ENCODE measurements around the gene GGCX.
"Not testable (repeated sequence)": the region's sequence is repeated elsewhere in the genome, so short reads cannot be mapped to it uniquely, and the experiment has no call there.

GGCX gene

DNA sequence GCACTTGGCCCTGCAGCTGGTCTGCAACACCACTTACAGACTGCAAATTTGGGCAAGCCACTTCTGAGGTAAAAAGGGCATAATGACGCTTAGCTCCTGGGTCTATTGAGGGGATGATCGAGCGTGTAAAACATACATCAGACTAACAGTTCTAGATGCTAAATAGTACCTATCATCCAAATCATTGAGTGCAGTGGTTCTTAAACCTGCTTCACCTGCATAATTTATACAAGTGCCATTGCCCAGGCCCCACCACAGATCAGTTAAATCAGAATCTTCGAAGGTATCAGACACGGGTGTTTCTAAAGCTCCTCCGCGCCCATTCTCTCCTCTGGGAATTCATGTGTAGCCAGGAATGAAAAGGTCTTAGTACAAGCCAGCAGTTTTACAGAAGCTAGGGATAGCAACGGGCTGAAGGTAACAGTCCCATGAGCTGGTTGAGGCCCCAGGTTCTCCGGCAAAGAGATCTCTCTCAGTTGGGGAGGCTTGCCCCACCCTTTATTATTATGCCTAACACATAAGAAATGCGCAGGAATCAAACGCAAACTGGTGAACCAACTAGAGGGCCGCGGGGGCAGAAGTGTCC, 33.5 kb upstream of the GGCX start:
- Mint-ChIP-seq H3K9me3 (no peaks in the 10 kb centered on the region), H3K4me1 (peaks cover 25% of the 10 kb centered on the region), H3K36me3 (ENCODE audit: low read depth) (no peaks in the 10 kb centered on the region), H3K27me3 (ENCODE audit: low read depth) (no peaks in the 10 kb centered on the region), H3K27ac (peak overlapping the region; percentile 86 to 96 (median 92)), H3K4me3 (peak overlapping the region; percentile 97 to 100 (median 98))
- TF ChIP-seq, protein P1, sequence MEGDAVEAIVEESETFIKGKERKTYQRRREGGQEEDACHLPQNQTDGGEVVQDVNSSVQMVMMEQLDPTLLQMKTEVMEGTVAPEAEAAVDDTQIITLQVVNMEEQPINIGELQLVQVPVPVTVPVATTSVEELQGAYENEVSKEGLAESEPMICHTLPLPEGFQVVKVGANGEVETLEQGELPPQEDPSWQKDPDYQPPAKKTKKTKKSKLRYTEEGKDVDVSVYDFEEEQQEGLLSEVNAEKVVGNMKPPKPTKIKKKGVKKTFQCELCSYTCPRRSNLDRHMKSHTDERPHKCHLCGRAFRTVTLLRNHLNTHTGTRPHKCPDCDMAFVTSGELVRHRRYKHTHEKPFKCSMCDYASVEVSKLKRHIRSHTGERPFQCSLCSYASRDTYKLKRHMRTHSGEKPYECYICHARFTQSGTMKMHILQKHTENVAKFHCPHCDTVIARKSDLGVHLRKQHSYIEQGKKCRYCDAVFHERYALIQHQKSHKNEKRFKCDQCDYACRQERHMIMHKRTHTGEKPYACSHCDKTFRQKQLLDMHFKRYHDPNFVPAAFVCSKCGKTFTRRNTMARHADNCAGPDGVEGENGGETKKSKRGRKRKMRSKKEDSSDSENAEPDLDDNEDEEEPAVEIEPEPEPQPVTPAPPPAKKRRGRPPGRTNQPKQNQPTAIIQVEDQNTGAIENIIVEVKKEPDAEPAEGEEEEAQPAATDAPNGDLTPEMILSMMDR (IDR thresholded peaks at IDR 0.05; ENCODE audit: unreplicated experiment in 3 of 3), result no peak

DNA sequence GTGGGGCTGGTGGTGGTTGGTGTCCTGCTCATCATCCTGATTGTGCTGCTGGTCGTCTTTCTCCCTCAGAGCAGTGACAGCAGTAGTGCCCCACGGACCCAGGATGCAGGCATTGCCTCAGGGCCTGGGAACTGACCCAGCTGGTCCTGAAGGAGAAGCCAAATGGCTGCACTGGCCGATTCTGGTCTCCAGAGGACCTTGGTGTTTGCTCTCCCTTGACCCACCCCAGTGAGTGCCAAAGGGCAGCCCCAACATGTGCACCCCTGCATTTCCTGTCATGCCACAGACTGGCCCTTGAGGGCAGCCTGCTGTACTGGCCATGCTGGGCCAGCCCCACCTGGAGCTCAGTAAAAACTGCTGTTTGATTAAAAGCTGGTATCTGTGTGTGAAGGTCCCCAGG, 31.7 kb upstream of the GGCX start:
- no peaks in the 10 kb centered on the region for H3K36me3 Mint-ChIP-seq (ENCODE audit: low read depth)
- no peaks in the 10 kb centered on the region for H3K27me3 Mint-ChIP-seq (ENCODE audit: low read depth)
- TF ChIP-seq, protein P1 (IDR thresholded peaks at IDR 0.05; ENCODE audit: unreplicated experiment in 3 of 3), result no peak
- H3K4me3 Mint-ChIP-seq, result peak overlapping the region; percentile 8 to 100 (median 38)
- no peaks in the 10 kb centered on the region for H3K9me3 Mint-ChIP-seq
- peaks cover 33% of the 10 kb centered on the region for H3K4me1 Mint-ChIP-seq
- no peak overlapping the region for H3K27ac Mint-ChIP-seq

DNA sequence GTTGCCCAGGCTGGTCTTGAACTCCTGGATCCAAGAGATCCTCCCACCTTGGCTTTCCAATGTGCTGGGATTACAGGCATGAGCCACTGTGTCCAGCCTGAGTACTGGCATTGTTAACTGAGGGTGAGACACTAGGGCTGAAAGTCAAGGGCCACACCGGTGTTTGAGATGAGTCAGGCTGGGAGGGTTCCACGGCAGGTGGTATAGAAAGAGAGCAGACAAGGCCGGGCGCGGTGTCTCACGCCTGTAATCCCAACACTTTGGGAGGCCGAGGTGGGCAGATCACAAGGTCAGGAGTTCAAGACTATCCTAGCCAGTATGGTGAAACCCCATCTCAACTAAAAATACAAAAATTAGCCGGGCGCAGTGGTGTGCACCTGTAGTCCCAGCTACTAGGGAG, 31.0 kb upstream of the GGCX start:
- H3K27me3 Mint-ChIP-seq (ENCODE audit: low read depth); H3K9me3 Mint-ChIP-seq; H3K36me3 Mint-ChIP-seq (ENCODE audit: low read depth); H3K27ac Mint-ChIP-seq: not testable (repeated sequence)
- peaks cover 38% of the 10 kb centered on the region for H3K4me1 Mint-ChIP-seq
- peak overlapping the region in 2 of 3 experiments; percentile 26 to 44 for H3K4me3 Mint-ChIP-seq

DNA sequence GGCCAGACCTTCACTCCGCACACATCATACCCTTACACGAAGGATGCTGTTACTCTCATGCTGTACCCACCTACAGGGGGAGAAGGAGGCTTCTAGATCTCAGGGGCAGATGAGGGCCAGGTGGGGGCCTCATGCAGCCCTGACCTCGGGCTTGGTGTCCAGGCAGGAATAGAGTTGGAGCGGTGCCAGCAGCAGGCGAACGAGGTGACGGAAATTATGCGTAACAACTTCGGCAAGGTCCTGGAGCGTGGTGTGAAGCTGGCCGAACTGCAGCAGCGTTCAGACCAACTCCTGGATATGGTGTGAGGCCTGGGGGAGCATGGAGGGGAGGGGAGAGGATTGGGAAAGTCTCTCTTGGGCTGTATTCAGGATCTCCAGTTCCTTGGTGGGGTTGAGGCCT, 30.3 kb upstream of the GGCX start:
- Mint-ChIP-seq H3K36me3 (ENCODE audit: low read depth) (no peaks in the 10 kb centered on the region), H3K4me1 (peaks cover 39% of the 10 kb centered on the region), H3K27me3 (ENCODE audit: low read depth) (no peaks in the 10 kb centered on the region), H3K27ac (peak overlapping the region in 1 of 3 experiments; percentile 88), H3K4me3 (peak overlapping the region; percentile 14 to 45 (median 26)), H3K9me3 (no peaks in the 10 kb centered on the region)
- TF ChIP-seq, protein P1 (IDR thresholded peaks at IDR 0.05; ENCODE audit: unreplicated experiment in 3 of 3), result no peak

DNA sequence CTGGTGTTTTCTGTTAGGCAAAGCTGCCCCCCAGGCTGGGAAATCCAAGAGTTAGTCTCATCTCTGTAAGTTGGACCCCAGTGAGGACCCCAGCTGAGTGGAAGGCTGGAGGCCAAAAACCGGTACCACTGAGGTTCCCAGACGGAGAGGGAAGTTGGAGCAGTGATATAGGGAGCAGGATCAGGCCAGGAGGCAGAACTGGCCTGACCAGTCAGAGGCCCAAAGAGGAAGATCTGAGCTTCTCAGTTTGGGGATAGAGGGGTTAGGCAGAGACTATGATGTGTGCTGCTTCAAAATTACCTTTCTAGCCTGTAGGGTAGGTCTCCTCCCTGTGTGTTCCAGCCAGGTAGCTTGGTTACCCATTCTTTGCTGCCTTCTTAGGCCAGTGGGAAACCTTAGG, 29.7 kb upstream of the GGCX start:
- H3K27ac Mint-ChIP-seq, result peak overlapping the region; percentile 77 to 88 (median 84)
- H3K4me3 Mint-ChIP-seq, result peak overlapping the region in 1 of 3 experiments; percentile 39
- H3K27me3 Mint-ChIP-seq (ENCODE audit: low read depth), result no peaks in the 10 kb centered on the region
- no peaks in the 10 kb centered on the region for H3K36me3 Mint-ChIP-seq (ENCODE audit: low read depth)
- peaks cover 39% of the 10 kb centered on the region for H3K4me1 Mint-ChIP-seq
- no peaks in the 10 kb centered on the region for H3K9me3 Mint-ChIP-seq
- TF ChIP-seq, protein P1 (IDR thresholded peaks at IDR 0.05; ENCODE audit: unreplicated experiment in 3 of 3), result no peak

DNA sequence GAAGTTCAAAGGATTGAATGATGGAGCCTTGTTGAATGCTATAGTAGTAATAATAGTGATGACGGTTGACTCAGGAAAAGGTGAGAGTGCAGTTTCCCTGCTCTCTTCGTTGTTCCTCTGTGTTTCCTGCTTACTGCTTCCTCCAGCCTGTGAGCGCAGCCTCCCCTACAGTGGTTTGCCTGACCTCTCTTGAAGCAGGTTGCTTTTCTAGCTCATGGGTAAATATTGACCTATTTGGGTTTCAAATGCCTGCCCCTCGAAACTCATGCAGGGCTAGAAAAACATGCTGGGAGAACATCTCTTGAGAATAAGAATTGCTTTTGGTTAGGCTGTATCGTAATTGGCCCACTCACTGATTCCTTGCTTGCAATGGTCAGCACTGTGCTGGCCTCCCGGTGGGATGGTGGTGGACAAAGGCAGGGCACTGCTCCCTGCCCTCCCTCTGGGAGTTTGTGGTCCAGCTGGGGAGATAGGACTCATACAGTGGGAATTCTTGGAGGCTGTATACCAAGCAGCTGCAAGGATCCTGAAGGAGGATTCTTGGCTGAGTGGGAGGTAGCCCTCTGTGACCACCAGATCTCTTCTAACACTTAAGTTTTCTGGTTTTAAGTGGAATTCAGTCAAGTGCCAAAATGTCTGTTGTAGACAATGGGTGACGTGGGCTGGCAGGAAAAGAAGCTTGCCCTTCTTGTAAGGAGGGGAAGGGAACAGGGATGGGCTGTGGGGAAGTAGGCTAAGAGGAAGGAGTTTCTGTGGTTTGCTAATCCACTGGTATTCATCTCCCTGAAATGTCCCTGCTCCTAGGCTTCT, 28.9 kb upstream of the GGCX start:
- H3K27ac Mint-ChIP-seq, result peak overlapping the region; percentile 77 to 88 (median 84)
- H3K4me1 Mint-ChIP-seq, result peaks cover 42% of the 10 kb centered on the region
- H3K36me3 Mint-ChIP-seq (ENCODE audit: low read depth), result no peaks in the 10 kb centered on the region
- H3K27me3 Mint-ChIP-seq (ENCODE audit: low read depth), result no peaks in the 10 kb centered on the region
- H3K4me3 Mint-ChIP-seq, result peak overlapping the region; percentile 39 to 52 (median 46)
- TF ChIP-seq, protein P1 (IDR thresholded peaks at IDR 0.05; ENCODE audit: unreplicated experiment in 3 of 3), result no peak
- H3K9me3 Mint-ChIP-seq, result no peaks in the 10 kb centered on the region

Data from nephron (organoid).